GM12878 (cell line): ENCODE results near the gene ENOX1. TPM values are rescaled to one million over a fixed set of nuclear protein-coding genes. Genes with fewer than 3 reads are reported as not detected.
"Not testable (repeated sequence)": the region's sequence is repeated elsewhere in the genome, so short reads cannot be mapped to it uniquely, and the experiment has no call there.

Experiments
- ATAC-seq: fragments of 200-7000 bp; cut with Tn5 transposase; 3 replicates; pipeline ENCODE4 v1.9.1; 2020; ENCODE audit warnings: mild to moderate bottlenecking, moderate library complexity
- BruUV-seq: library from RNA; stranded (reverse); fragments of 400-500 nt; replicated peaks from 2 replicates; lab custom pipeline; 2021; lab: Mats Ljungman, UMichigan
- CTCF ChIA-PET: fragments of 300-600 bp; sonication (Branson Sonifier 250); formaldehyde crosslinking; extraction: SDS; loops from one replicate; lab custom pipeline; 2021; ENCODE audit warnings: inconsistent platforms; lab: Yijun Ruan, JAX
- POLR2A ChIA-PET: fragments of 350-600 bp; formaldehyde crosslinking; extraction: SDS; loops from one replicate; lab custom pipeline; 2021; ENCODE audit warnings: inconsistent platforms; lab: Charles Lee
- RAD21 ChIA-PET: fragments of 300-600 bp; sonication (Branson Sonifier 250); formaldehyde crosslinking; loops from one replicate; lab custom pipeline; 2023; ENCODE audit warnings: antibody characterized with exemption; ENCODE audit not compliant: unreplicated experiment; lab: Charles Lee
- SMC1A ChIA-PET: fragments of 300-600 bp; sonication (Branson Sonifier 250); formaldehyde crosslinking; loops from one replicate; lab custom pipeline; 2023; ENCODE audit not compliant: unreplicated experiment, uncharacterized antibody; lab: Charles Lee
- DNase-seq: peaks from one replicate; pipeline ENCODE4 v3.0.0-alpha.2; 2011; ENCODE audit warnings: low read depth, low spot score
- FAIRE-seq: peaks from 3 replicates; lab custom pipeline; 2011; peaks lifted over from hg19 to GRCh38; lab: Jason Lieb, UNC
- H2AFZ ChIP-seq: 2 replicates; pipeline ENCODE4 v1.6.0; 2011; ENCODE audit warnings: low read depth, low read length, control low read depth; ENCODE audit not compliant: control insufficient read depth
- H3K27ac ChIP-seq: 2 replicates; pipeline ENCODE4 v1.5.1; 2011; ENCODE audit warnings: control low read depth; ENCODE audit not compliant: control insufficient read depth, insufficient read depth
- H3K27me3 ChIP-seq, 2 experiments: replicated peaks in 1 of 2; 2 replicates each; pipeline versions ENCODE4 v1.6.0 to v1.6.1; 2011; ENCODE audit warnings: low read length in 1 of 2; ENCODE audit not compliant: control insufficient read depth in 2 of 2, insufficient read depth in 2 of 2
- H3K36me3 ChIP-seq, 2 experiments: 2 replicates each; pipeline ENCODE4 v1.5.1; 2011; ENCODE audit warnings: low read length in 1 of 2; ENCODE audit not compliant: control insufficient read depth in 2 of 2, insufficient read depth in 2 of 2
- H3K4me1 ChIP-seq: 2 replicates; pipeline ENCODE4 v1.6.1; 2011; ENCODE audit warnings: mild to moderate bottlenecking, low read length, moderate library complexity, mixed read lengths; ENCODE audit not compliant: control insufficient read depth, insufficient read depth
- H3K4me2 ChIP-seq: 2 replicates; pipeline ENCODE4 v1.6.0; 2011; ENCODE audit warnings: control low read depth; ENCODE audit not compliant: control insufficient read depth, insufficient read depth
- H3K4me3 ChIP-seq: fragments of 200-600 bp; sonication (generic); 2 replicates; pipeline ENCODE4 v1.5.1; 2016
- H3K79me2 ChIP-seq: 2 replicates; pipeline ENCODE4 v1.6.0; 2011; ENCODE audit warnings: low read length; ENCODE audit not compliant: control insufficient read depth, insufficient read depth
- H3K9ac ChIP-seq: 2 replicates; pipeline ENCODE4 v1.8.0; 2011; ENCODE audit warnings: low read length, control low read depth, mixed read lengths; ENCODE audit not compliant: control insufficient read depth, insufficient read depth
- H3K9me3 ChIP-seq: replicated peaks from 3 replicates; pipeline ENCODE4 v1.5.1; 2011; ENCODE audit warnings: mild to moderate bottlenecking, low read length; ENCODE audit not compliant: control insufficient read depth, insufficient read depth
- H4K20me1 ChIP-seq: 2 replicates; pipeline ENCODE4 v1.6.0; 2011; ENCODE audit not compliant: control insufficient read depth, insufficient read depth
- CREB1 ChIP-seq: IDR thresholded peaks from 2 replicates; pipeline ENCODE4 v1.6.1; 2012; ENCODE audit warnings: low read depth, mild to moderate bottlenecking, inconsistent platforms
- FOXK2 ChIP-seq: fragments of 450-650 bp; IDR thresholded peaks from 2 replicates; pipeline ENCODE4 v1.6.1; 2017; ENCODE audit warnings: mild to moderate bottlenecking, moderate library complexity
- LARP7 ChIP-seq: fragments of 450-650 bp; IDR thresholded peaks from 2 replicates; pipeline ENCODE4 v1.6.1; 2017; ENCODE audit warnings: mild to moderate bottlenecking
- NR2C1 ChIP-seq: fragments of 450-650 bp; IDR thresholded peaks from 2 replicates; pipeline ENCODE4 v1.6.1; 2017; ENCODE audit warnings: antibody characterized with exemption, mild to moderate bottlenecking, moderate library complexity
- NRF1 ChIP-seq: conservative IDR thresholded peaks from 2 replicates; pipeline ENCODE4 v1.6.1; 2011; ENCODE audit warnings: mild to moderate bottlenecking, low read depth, low read length, improper control_type of control experiment
- SIN3A ChIP-seq: IDR thresholded peaks from 2 replicates; pipeline ENCODE4 v1.6.1; 2012; ENCODE audit warnings: low read depth, low read length, improper control_type of control experiment
- SPI1 ChIP-seq: IDR thresholded peaks from 2 replicates; pipeline ENCODE4 v1.6.1; 2011; ENCODE audit warnings: low read depth, mild to moderate bottlenecking, low read length, moderate library complexity, borderline replicate concordance; ENCODE audit not compliant: insufficient read depth
- STAT1 ChIP-seq: fragments of 450-650 bp; conservative IDR thresholded peaks from 2 replicates; pipeline ENCODE4 v1.6.1; 2014; ENCODE audit warnings: antibody characterized with exemption, mild to moderate bottlenecking
- TBL1XR1 ChIP-seq: IDR thresholded peaks from 2 replicates; pipeline ENCODE4 v1.6.1; 2012; ENCODE audit warnings: low read depth, low read length, improper control_type of control experiment
- TCF3 ChIP-seq: IDR thresholded peaks from 2 replicates; pipeline ENCODE4 v1.6.1; 2012; ENCODE audit warnings: low read depth, mild to moderate bottlenecking, low read length, borderline replicate concordance; ENCODE audit not compliant: insufficient read depth
- WGBS: methylation state at CpG from one replicate; pipeline ENCODE4 v1.1.6; 2016; ENCODE audit warnings: low lambda C conversion rate; ENCODE audit not compliant: insufficient replicate concordance, insufficient coverage; ENCODE audit errors: missing lambda C conversion rate; 5-methylcytosine and 5-hydroxymethylcytosine counted together
- in situ Hi-C: fragments of 300-500 bp; cut with MboI; formaldehyde crosslinking; loops from 9 replicates; pipeline ENCODE4 v1.14.3; 2018; ENCODE audit warnings: mixed read lengths
- intact Hi-C: fragments of 100-400 bp; cut with micrococcal nuclease; formaldehyde crosslinking; loops from one replicate; pipeline ENCODE4 v1.14.2; 2022; ENCODE audit not compliant: unreplicated experiment
- polyA plus RNA-seq, 11 experiments: library from polyadenylated mRNA; depleted of rRNA in 4 of 11; unstranded in 6 of 11; stranded (reverse) in 5 of 11; fragments of >200 nt; fragmentation: Nextera tagmentation in 4 of 11; fragmentation: Illumina TruSeq in 1 of 11; extraction: Ambion mirVana in 4 of 11; extraction: Trizol in 1 of 11; gene quantifications; 1 replicate in 1 of 11; 2 replicates in 10 of 11; pipeline versions ENCODE4 v1.2.1 to v1.2.3, GENCODE V29; 2011 to 2016; ENCODE audit warnings: inconsistent platforms in 2 of 11, missing spikeins in 2 of 11, low read depth in 1 of 11
- total RNA-seq, 4 experiments: library from RNA; depleted of rRNA in 3 of 4; stranded (reverse); fragments of >200 nt in 3 of 4; fragmentation: Illumina TruSeq in 1 of 4; extraction: Trizol in 1 of 4; gene quantifications; 2 replicates each; pipeline versions ENCODE4 v1.2.1 to v1.2.3, GENCODE V29; 2013 to 2021
- TF ChIP-seq, protein P1 (sequence below): fragments of 450-650 bp; IDR thresholded peaks from 2 replicates; pipeline ENCODE4 v1.6.1; 2017; ENCODE audit warnings: mild to moderate bottlenecking, moderate library complexity
- TF ChIP-seq, protein P2 (sequence below): fragments of 450-650 bp; IDR thresholded peaks from 2 replicates; pipeline ENCODE4 v1.6.1; 2018; ENCODE audit warnings: borderline replicate concordance, mild to moderate bottlenecking; ENCODE audit not compliant: partially characterized antibody

Gene ENOX1
- total and polyA plus RNA-seq, 10 of the 15 experiments (the other 5 are each of a cell fraction or from before 2014, with no cell fraction given), result 0.11 to 0.26 (median 0.15) TPM

GRCh38 chr13:43415903-43416391 lies 370.8 kb downstream of the ENOX1 start:
- WGBS, result 82% methylated on average over 29 of the region's 33 CpGs
- FAIRE-seq, RAD21 ChIA-PET: not testable (repeated sequence)

DNA sequence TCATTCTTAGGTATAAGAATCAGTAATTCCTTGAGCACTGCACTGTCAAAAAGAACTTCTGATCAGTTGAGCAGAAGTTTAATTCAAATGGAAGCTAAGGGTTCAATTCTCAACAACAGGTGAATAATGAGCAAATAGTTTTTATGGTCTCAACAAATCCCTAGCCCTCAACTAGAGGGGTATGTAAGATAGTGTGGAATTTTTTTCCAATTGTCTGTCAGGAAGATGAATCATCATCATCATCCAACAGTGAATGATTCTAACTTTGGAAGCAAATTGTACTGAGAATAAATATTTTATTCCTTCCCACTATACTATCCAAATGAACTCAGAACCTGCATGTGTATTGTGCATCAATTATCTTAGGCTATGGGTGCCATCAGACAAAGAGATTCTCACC lies 372.7 kb downstream of the ENOX1 start:
- no peaks in the 10 kb centered on the region for H3K27me3 ChIP-seq
- H2AFZ ChIP-seq, result no peak overlapping the region
- DNase-seq (no peak), FAIRE-seq (no peak), ATAC-seq (no peak)
- no peak overlapping the region for H3K4me3 ChIP-seq
- ChIA-PET POLR2A (no interaction called here), RAD21 (no interaction called here), SMC1A (no interaction called here), CTCF (no interaction called here)
- H3K4me2 ChIP-seq, result no peak overlapping the region
- H3K27ac ChIP-seq, result no peak overlapping the region
- in situ Hi-C loops (no loop called here), intact Hi-C loops (no loop called here)
- no peaks in the 10 kb centered on the region for H3K36me3 ChIP-seq
- H3K9me3 ChIP-seq, result no peaks in the 10 kb centered on the region
- H4K20me1 ChIP-seq, result no peaks in the 10 kb centered on the region
- H3K4me1 ChIP-seq, result no peaks in the 10 kb centered on the region
- H3K79me2 ChIP-seq, result no peaks in the 10 kb centered on the region
- H3K9ac ChIP-seq, result no peak overlapping the region
- BruUV-seq, result no TSS peak
- TF ChIP-seq, protein P1, sequence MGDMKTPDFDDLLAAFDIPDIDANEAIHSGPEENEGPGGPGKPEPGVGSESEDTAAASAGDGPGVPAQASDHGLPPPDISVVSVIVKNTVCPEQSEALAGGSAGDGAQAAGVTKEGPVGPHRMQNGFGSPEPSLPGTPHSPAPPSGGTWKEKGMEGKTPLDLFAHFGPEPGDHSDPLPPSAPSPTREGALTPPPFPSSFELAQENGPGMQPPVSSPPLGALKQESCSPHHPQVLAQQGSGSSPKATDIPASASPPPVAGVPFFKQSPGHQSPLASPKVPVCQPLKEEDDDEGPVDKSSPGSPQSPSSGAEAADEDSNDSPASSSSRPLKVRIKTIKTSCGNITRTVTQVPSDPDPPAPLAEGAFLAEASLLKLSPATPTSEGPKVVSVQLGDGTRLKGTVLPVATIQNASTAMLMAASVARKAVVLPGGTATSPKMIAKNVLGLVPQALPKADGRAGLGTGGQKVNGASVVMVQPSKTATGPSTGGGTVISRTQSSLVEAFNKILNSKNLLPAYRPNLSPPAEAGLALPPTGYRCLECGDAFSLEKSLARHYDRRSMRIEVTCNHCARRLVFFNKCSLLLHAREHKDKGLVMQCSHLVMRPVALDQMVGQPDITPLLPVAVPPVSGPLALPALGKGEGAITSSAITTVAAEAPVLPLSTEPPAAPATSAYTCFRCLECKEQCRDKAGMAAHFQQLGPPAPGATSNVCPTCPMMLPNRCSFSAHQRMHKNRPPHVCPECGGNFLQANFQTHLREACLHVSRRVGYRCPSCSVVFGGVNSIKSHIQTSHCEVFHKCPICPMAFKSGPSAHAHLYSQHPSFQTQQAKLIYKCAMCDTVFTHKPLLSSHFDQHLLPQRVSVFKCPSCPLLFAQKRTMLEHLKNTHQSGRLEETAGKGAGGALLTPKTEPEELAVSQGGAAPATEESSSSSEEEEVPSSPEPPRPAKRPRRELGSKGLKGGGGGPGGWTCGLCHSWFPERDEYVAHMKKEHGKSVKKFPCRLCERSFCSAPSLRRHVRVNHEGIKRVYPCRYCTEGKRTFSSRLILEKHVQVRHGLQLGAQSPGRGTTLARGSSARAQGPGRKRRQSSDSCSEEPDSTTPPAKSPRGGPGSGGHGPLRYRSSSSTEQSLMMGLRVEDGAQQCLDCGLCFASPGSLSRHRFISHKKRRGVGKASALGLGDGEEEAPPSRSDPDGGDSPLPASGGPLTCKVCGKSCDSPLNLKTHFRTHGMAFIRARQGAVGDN, result no peak
- TF ChIP-seq SIN3A (no peak), SPI1 (no peak), NRF1 (no peak), TCF3 (no peak), LARP7 (no peak), TBL1XR1 (no peak), STAT1 (no peak), CREB1 (no peak), FOXK2 (no peak), NR2C1 (no peak)
- TF ChIP-seq, protein P2, sequence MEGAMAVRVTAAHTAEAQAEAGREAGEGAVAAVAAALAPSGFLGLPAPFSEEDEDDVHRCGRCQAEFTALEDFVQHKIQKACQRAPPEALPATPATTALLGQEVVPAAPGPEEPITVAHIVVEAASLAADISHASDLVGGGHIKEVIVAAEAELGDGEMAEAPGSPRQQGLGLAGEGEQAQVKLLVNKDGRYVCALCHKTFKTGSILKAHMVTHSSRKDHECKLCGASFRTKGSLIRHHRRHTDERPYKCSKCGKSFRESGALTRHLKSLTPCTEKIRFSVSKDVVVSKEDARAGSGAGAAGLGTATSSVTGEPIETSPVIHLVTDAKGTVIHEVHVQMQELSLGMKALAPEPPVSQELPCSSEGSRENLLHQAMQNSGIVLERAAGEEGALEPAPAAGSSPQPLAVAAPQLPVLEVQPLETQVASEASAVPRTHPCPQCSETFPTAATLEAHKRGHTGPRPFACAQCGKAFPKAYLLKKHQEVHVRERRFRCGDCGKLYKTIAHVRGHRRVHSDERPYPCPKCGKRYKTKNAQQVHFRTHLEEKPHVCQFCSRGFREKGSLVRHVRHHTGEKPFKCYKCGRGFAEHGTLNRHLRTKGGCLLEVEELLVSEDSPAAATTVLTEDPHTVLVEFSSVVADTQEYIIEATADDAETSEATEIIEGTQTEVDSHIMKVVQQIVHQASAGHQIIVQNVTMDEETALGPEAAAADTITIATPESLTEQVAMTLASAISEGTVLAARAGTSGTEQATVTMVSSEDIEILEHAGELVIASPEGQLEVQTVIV, result no peak

More at GRCh38 chr13:43415903-43416391, 370.8 kb downstream of the ENOX1 start:
- H3K4me2 ChIP-seq, H3K36me3 ChIP-seq, H3K9ac ChIP-seq, CTCF ChIA-PET, H3K4me1 ChIP-seq, H4K20me1 ChIP-seq, H3K27me3 ChIP-seq, POLR2A ChIA-PET, H3K9me3 ChIP-seq, SMC1A ChIA-PET, H3K27ac ChIP-seq, H3K79me2 ChIP-seq, DNase-seq, H3K4me3 ChIP-seq, ATAC-seq, BruUV-seq, in situ Hi-C loops, H2AFZ ChIP-seq, intact Hi-C loops: not testable (repeated sequence)
